ENCODE data around the gene PRRX2.

DNA sequence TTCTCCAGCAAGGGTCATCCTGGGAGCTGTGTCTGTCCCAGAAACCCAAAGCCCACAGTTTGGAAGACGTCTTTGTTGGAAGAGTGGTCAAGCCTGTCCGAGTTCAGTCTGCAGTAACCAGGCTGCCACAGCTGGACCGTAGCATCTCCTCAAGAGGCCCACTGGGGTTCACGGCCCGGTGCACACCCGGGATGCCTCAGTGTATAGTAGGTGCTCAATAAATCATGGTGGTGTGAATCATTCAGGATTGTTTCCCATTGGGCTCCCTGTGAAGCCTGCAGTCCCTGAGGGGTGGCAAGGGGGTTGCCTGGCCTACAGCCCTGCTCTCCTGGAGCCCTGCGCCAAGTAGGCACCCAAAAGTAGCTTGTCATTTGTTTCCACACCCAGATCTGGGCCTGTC, 10.3 kb upstream of the PRRX2 start:
- TF ChIP-seq MYBL2 (CRISPR knock-in tag; IDR thresholded peaks at IDR 0.05) (no peak), TCF7 (CRISPR knock-in tag; IDR thresholded peaks at IDR 0.05; ENCODE audit: low read depth) (no peak), TP53 (CRISPR knock-in tag; IDR thresholded peaks at IDR 0.05) (no peak), CREB1 (CRISPR knock-in tag; IDR thresholded peaks at IDR 0.05) (no peak), SMAD4 (CRISPR knock-in tag; IDR thresholded peaks at IDR 0.05) (no peak)
- TF ChIP-seq, protein P1, sequence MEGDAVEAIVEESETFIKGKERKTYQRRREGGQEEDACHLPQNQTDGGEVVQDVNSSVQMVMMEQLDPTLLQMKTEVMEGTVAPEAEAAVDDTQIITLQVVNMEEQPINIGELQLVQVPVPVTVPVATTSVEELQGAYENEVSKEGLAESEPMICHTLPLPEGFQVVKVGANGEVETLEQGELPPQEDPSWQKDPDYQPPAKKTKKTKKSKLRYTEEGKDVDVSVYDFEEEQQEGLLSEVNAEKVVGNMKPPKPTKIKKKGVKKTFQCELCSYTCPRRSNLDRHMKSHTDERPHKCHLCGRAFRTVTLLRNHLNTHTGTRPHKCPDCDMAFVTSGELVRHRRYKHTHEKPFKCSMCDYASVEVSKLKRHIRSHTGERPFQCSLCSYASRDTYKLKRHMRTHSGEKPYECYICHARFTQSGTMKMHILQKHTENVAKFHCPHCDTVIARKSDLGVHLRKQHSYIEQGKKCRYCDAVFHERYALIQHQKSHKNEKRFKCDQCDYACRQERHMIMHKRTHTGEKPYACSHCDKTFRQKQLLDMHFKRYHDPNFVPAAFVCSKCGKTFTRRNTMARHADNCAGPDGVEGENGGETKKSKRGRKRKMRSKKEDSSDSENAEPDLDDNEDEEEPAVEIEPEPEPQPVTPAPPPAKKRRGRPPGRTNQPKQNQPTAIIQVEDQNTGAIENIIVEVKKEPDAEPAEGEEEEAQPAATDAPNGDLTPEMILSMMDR (IDR thresholded peaks at IDR 0.05): no peak
- TF ChIP-seq, protein P2, sequence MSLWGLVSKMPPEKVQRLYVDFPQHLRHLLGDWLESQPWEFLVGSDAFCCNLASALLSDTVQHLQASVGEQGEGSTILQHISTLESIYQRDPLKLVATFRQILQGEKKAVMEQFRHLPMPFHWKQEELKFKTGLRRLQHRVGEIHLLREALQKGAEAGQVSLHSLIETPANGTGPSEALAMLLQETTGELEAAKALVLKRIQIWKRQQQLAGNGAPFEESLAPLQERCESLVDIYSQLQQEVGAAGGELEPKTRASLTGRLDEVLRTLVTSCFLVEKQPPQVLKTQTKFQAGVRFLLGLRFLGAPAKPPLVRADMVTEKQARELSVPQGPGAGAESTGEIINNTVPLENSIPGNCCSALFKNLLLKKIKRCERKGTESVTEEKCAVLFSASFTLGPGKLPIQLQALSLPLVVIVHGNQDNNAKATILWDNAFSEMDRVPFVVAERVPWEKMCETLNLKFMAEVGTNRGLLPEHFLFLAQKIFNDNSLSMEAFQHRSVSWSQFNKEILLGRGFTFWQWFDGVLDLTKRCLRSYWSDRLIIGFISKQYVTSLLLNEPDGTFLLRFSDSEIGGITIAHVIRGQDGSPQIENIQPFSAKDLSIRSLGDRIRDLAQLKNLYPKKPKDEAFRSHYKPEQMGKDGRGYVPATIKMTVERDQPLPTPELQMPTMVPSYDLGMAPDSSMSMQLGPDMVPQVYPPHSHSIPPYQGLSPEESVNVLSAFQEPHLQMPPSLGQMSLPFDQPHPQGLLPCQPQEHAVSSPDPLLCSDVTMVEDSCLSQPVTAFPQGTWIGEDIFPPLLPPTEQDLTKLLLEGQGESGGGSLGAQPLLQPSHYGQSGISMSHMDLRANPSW (CRISPR knock-in tag; conservative IDR thresholded peaks at IDR 0.05; ENCODE audit: low read depth): no peak

Measured in WTC11 (cell line).